Measurements from ENCODE around the gene LYZL6. TPM values are rescaled to one million over a fixed set of nuclear protein-coding genes. Genes with fewer than 3 reads are reported as not detected.
A peak's percentile ranks its signal among the peaks of the same experiment; 100 is the strongest.

The LYZL6 gene, protein sequence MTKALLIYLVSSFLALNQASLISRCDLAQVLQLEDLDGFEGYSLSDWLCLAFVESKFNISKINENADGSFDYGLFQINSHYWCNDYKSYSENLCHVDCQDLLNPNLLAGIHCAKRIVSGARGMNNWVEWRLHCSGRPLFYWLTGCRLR
- not detected for polyA plus RNA-seq (ENCODE audit: insufficient read length in 4 of 4)

DNA sequence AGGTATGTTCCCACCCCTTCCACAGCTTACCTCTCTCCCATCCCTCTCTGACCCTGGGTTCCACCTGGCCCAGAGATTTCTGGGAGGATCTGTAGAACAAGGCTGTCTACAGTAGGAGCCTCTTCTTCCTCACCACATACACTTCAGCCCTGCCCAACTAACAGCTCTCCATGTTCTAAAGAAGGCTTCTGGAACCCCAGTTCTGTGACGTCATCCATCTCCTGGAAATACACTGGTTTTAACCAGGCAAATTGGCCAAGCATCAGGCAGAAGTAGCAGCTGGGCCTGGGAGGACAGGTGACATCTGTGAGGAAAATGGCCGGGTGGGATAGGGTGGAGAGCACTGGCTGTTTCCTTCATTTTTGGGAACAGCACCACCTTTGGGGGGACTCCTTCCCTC is at the start of gene LYZL6:
TSS of gene LYZL6 (minus strand) at position 177 of the 400 bp plus-strand sequence. CDS start 4,357 bp downstream, outside the sequence.
- DNase-seq (ENCODE audit: low read depth in 4 of 4, low spot score in 2 of 4) = no peak

DNA sequence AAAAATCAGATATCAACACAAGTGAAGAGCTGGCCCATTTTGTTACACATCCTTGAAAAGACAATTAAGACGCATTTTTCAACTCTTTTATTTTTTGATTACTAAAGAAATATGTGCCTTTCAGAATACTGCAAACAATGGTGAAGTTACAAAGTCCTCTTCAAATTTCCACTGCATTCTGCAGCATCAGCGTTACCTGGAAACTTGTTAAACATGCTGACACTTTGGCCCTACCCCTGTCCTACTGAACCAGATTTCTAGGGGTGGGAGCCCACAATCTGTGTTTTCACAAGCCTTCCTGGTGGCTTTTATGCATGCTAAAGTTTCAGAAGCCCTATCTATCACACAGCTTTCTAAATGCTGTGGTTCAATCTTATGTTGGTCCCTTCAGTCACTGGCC is 47.6 kb upstream of the LYZL6 start:
- no peak for DNase-seq (ENCODE audit: low read depth in 4 of 4, low spot score in 2 of 4)

DNA sequence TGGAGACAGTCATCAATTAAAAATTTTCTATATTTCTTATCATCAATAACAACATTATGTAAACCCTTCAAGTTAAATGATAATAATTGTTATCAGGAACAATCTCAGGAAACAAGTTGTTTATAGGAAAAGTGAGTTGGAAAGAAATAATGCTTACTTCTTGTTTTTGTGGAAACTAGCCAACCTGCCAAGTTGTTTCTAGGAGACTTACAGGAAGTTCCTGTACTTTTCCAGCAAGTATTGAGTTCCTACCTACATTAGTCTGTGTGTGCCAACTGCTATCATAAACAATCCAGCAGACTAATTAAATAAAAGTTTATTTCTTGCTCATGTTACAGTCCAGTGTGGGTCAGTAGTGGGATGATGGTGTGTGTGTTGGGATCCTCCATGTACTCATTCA is 44.7 kb upstream of the LYZL6 start:
- no peak for DNase-seq (ENCODE audit: low read depth in 4 of 4, low spot score in 2 of 4)

DNA sequence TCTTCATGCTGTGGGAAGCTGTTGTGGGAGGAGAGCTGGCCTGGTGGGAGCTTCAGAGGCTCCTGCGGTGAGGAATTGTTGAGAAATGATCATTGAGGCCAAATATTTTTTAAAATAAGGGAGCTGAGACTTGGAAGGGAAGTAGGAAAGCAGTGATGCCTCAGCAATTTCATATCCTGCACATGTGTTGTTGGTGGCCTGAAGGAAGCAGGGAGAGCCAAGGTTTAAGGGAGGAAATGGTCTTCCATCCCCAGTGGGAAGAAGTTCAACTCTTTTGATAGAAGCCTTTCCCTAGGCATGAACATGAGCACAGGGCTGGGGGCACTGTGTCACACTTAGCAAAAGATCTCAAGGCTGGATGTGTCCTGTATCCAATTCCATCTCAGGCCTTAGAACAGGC is 43.1 kb upstream of the LYZL6 start, which contains the start of gene CCL14:
TSS of gene CCL14 (minus strand) at position 87 of the 400 bp plus-strand sequence. CDS start at position 7, 80 bp downstream.
- DNase-seq (ENCODE audit: low read depth in 4 of 4, low spot score in 2 of 4) = no peak

DNA sequence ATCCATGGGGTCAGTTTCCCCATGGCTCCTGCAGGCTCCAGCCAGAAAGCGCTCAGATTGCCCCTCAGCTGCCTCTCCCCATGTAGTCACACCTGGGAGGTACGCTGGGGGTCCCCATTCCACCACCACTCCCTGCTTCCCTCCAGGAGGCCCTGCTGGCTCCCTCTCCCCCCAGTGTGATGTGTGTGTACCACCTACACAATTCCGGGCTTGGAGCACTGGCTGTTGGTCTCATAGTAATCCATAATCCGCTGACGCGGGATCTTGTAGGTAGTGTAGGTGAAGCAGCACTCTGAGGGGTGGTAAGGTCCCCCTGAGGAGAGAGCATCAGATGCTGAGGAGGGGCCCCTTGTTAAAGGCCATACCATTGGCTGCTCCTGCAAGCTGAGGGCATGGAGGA is 40.6 kb upstream of the LYZL6 start:
- DNase-seq (ENCODE audit: low read depth in 4 of 4, low spot score in 2 of 4) = no peak

- no peak for DNase-seq (ENCODE audit: low read depth in 4 of 4, low spot score in 2 of 4)
Measured at GRCh38 chr17:35982409-35983191, 39.1 kb upstream of the LYZL6 start.

- DNase-seq (ENCODE audit: low read depth in 4 of 4, low spot score in 2 of 4) = no peak
Measured at GRCh38 chr17:35981908-35982330, 38.4 kb upstream of the LYZL6 start.

DNA sequence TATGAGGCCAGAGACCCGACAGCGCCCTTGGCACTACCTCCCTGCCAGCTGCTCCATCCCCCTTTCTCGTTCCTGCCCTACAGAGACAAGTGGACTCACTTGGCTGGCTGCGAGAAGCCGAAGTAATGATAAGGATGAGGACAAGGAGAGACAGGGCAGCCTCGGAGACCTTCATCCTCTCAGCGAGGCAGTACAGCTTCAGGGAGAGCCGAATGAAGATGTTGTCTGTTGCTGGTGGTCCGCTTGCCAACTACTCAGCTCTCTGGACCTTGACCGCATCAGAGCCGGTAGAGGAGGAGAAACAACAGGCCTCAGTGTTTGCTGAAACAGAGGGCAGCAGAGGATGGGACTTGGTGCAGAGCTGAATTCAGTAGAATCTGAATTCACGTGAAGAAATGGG is 37.7 kb upstream of the LYZL6 start, which contains the start of gene CCL16:
TSS of gene CCL16 (minus strand) at position 252 of the 400 bp plus-strand sequence. CDS start at position 175, 77 bp downstream.
- DNase-seq (ENCODE audit: low read depth in 4 of 4, low spot score in 2 of 4) = no peak

DNA sequence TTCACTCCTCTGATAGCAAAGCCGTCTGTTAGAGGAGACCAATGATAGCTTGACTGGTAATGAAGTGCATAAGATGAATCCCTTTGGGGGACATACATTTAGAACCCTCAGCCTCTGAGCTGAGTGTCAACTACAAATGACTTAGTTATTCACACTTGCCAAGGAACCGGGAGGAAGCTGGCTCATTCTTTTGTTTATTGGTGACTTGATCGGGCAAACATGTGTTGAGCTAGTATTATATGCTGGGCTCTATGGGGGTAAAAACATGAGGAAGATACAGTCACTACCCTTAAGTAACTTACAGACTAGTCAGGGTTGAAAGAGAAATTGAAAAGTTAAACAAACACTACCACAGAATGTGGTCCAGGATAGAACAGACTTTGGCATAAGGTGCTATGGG is 34.8 kb upstream of the LYZL6 start:
- no peak for DNase-seq (ENCODE audit: low read depth in 4 of 4, low spot score in 2 of 4)

DNA sequence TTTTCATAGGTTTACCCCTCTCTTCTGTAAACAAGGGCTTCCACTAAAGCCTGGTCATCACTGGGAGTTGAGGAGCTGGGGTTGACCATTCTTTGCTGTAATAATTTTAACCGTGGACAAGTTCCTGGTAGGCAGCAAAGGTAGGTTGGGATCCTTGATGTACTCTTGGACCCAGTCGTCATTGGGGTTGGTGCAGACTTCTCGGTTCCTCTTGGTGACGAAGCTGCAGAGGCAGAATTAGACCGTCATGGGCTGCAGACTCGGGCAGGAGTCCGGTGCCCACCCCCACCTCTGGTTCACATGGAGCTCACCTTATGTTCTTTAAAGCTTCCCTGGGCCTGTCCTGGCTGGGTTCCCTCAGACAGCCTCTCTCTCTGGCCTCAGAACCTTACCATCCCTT is 34.0 kb upstream of the LYZL6 start:
- no peak for DNase-seq (ENCODE audit: low read depth in 4 of 4, low spot score in 2 of 4)

DNA sequence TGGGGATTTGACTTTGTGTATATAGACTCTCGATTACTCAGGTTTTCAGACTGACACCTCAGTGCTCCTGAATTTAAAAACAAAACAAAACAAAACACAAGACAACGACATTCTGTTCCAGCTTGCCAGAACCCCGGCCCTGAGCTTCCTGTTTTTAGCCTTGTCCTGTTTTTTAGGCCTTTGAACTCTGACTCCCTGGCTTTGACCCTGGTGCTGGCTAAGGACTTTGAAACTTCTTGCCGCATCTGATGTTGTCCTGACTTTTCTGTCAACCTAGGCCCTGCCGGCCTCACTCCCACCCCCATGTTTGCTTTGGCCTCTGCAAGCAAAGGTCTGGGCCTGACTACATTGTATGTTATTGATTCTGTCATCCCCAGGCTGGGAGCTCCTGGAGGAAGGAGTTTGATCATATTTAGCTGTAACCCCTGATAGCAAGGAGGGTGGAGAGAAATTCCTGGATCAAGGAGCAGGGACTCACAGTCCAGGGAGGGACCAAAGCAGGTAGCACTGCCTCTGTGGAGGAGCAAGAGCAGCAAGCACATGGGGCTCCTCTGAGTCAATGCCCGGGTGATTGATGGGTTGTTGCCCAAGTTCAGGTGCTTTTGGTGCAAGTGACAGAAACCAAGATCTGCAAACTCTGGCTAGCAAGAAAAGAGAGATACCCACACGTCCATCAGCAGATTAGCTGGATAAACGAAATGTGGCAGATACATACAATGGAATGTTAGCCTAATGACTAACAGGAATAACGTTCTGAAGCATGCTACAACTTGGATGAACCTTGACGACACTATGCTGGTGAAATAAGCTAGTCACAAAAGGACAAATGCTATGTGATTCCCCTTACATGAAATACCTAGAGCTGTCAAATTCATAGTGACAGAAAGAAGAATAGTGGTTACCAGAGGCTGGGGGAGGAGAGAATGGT is 30.1 kb upstream of the LYZL6 start:
- DNase-seq (ENCODE audit: low read depth in 4 of 4, low spot score in 2 of 4) = no peak

- no peak for DNase-seq (ENCODE audit: low read depth in 4 of 4, low spot score in 2 of 4)
Measured at GRCh38 chr17:35972945-35973332, 29.4 kb upstream of the LYZL6 start.

DNA sequence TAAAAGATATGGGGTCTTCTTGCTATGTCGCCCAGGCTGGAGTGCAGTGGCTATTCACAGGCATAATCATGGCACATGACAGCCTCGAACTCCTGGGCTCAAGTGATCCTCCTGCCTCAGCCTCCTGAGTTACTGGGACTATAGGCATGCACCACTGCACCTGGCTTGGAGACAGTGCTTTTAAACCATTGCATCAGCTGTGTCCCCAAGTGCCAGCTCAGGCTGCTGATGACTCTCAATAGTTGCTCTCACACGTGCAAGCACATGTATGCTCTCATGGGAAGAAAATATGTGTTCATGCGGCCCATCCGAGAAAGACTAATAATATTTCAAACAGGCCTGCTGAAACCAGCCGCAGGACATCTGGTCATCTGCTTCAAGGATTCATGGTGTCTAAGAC is 29.0 kb upstream of the LYZL6 start:
- DNase-seq (ENCODE audit: low read depth in 4 of 4, low spot score in 2 of 4) = no peak

DNA sequence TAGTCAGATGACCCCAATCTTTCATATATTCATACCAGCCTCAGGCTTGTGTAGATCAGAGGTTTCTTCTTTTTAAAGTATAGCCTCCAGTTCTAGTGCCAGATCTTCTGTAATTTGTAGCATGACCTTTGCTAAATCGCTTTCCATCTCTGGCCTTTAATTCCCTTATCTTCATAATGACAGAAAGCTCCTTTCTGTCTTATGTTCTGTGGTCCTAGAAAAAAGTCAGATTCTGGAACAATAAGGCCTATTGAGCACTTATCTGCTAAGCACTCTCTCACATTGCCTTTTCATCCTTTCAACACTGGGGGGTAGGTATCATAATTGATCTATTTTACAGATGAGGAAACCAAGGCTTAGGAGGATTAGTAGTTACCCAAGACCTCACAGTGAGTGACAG is 28.6 kb upstream of the LYZL6 start:
- no peak for DNase-seq (ENCODE audit: low read depth in 4 of 4, low spot score in 2 of 4)

DNA sequence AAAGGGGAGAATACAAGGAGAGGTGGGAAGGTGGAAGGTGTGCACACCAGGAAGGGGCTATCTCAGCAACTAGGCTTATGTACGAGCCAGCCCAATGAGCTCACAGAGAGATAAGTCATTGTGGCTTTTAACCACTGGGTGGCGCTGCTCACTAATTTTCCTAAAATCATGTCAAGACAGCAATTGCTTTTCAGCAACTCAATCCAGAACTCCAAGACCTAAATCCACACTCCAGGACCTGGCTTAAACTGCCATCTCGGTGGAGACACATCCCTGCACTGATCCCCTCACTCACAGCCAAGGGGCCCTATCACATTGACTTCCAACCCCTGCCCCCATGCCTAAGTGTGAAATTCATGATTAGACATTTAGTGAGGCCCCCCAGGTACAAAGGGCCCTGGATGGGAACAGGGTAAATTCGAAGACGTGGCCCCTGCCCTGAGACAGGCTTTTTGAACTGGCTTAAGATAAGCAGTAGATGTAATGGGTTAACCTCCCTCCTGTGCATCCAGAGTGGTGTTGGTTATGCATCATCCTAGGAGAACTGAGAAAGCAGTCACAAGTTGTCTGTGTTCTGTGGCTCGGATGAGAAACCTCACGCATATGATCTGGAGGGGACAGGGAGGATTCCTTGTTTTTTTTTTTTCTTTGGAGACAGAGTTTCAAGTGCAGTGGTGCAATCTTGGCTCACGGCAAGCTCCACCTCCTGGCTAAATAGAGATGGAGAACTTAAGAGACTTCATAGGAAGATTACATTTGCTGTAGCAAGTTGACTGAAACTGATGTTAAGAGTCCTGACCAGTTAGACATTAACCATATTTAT is 26.3 kb upstream of the LYZL6 start:
- DNase-seq (ENCODE audit: low read depth in 4 of 4, low spot score in 2 of 4) = peak; percentile 56 to 82 (median 64)

DNA sequence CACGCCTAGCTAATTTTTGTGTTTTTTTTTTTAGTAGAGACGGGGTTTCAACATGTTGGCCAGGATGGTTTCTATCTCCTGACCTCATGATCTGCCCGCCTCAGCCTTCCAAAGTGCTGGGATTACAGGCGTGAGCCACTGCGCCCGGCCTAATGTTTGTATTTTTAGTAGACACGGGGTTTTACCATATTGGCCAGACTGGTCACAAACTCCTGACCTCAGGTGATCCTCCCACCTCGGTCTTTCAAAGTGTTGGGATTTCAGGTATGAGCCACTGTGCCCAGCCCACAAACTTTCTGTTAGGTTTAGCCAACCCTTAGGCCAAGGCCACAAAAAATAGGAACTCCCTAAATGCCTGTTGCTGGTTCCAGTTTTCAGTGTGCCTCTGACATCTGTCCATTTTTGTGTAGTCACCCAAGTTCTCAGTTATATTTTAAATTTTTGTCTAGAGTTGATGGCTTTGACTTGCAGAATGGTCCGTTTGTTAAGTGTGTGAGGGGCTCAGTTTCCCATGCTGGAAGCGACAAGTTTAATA is 25.1 kb upstream of the LYZL6 start:
- no peak for DNase-seq (ENCODE audit: low read depth in 4 of 4, low spot score in 2 of 4)

- DNase-seq (ENCODE audit: low read depth in 4 of 4, low spot score in 2 of 4) = no peak
Measured at GRCh38 chr17:35965272-35965671, 21.8 kb upstream of the LYZL6 start.

GRCh38 chr17:35963663-35964062 is 20.1 kb upstream of the LYZL6 start:
- DNase-seq (ENCODE audit: low read depth in 4 of 4, low spot score in 2 of 4) = no peak

GRCh38 chr17:35953720-35954119 is 10.2 kb upstream of the LYZL6 start:
- DNase-seq (ENCODE audit: low read depth in 4 of 4, low spot score in 2 of 4) = no peak

- DNase-seq (ENCODE audit: low read depth in 4 of 4, low spot score in 2 of 4) = no peak
Measured at GRCh38 chr17:35949401-35949800, 5.9 kb upstream of the LYZL6 start.

Measured in left renal cortex interstitium (tissue), 4 donors.